Body of pancreas (tissue), 4 donors: Measurements from ENCODE around the gene GNGT2.

Experiments used
- CTCF ChIP-seq, 7 experiments: fragments of 450-650 bp in 4 of 7; fragments of 200-600 bp in 3 of 7; sonication (generic) in 3 of 7; IDR thresholded peaks; one replicate each; pipeline ENCODE4 v1.5.1; 2016 to 2019; ENCODE audit warnings: antibody characterized with exemption in 7 of 7
- POLR2A ChIP-seq, 3 donors: fragments of 450-650 bp; IDR thresholded peaks; one replicate each; pipeline ENCODE4 v1.6.1; 2016; ENCODE audit warnings: antibody characterized with exemption in 3 of 3, mild to moderate bottlenecking in 2 of 3

GRCh38 chr17:49235896-49236295, 25.5 kb upstream of the GNGT2 start:
- TF ChIP-seq CTCF (IDR thresholded peaks at IDR 0.05), result no peak
- TF ChIP-seq POLR2A (IDR thresholded peaks at IDR 0.05), result no peak
